ENCODE measurements around the gene PDLIM1.

DNA sequence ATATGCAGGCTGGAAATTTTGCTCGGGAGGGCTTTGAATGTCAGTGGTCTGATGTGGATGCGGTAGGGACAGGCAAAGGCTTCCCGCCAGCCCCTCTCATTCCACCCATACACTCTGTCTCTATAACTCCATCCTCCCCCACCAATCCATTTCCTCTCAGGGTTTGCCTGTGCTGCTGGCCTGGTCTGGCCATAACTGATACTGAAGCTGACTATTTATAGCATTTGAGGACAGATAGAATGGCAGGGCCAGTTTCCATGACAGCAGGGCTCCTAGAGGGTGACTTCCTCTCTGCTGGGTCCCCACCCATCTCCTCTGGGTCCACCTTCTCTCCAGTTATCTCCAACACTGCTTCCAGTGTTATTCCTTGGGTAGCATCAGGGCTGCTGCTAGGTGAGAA is 6.6 kb upstream of the PDLIM1 start:
- TF ChIP-seq POLR2AphosphoS5 (IDR thresholded peaks at IDR 0.05; ENCODE audit: borderline replicate concordance, low read depth, low read length) = no peak
- TF ChIP-seq EZH2 (IDR thresholded peaks at IDR 0.05) = no peak
- no peak for TF ChIP-seq FOXP2 (optimal IDR thresholded peaks at IDR 0.05; ENCODE audit: control extremely low read depth, extremely low read length, insufficient read depth)
